Thyroid gland (tissue), 4 donors: Measurements from ENCODE around the gene KIAA1755. TPM values are rescaled to one million over a fixed set of nuclear protein-coding genes. Genes with fewer than 3 reads are reported as not detected.

Experiments used
- DNase-seq, 2 donors: peaks; one replicate each; pipeline ENCODE4 v3.0.0-alpha.2; 2019
- H3K27ac ChIP-seq, 3 donors: fragments of 200-600 bp; sonication (generic); 1 replicate in 2 of 3; 2 replicates in 1 of 3; pipeline ENCODE4 v1.5.1; 2016 to 2019; ENCODE audit warnings: mild to moderate bottlenecking in 1 of 3, moderate library complexity in 1 of 3
- H3K27me3 ChIP-seq: fragments of 200-600 bp; sonication (generic); one replicate; pipeline ENCODE4 v1.5.1; 2019
- H3K36me3 ChIP-seq, 2 donors: fragments of 200-600 bp; sonication (generic); one replicate each; pipeline ENCODE4 v1.5.1; 2016 to 2019
- H3K4me1 ChIP-seq, 2 donors: fragments of 200-600 bp; sonication (generic); one replicate each; pipeline ENCODE4 v1.5.1; 2017 to 2019
- H3K4me3 ChIP-seq, 3 donors: fragments of 200-600 bp; sonication (generic); replicated peaks in 1 of 3; 1 replicate in 2 of 3; 2 replicates in 1 of 3; pipeline ENCODE4 v1.5.1; 2016; ENCODE audit warnings: mild to moderate bottlenecking in 1 of 3
- H3K9me3 ChIP-seq: fragments of 200-600 bp; sonication (generic); one replicate; pipeline ENCODE4 v1.5.1; 2017
- CTCF ChIP-seq, 6 experiments: fragments of 200-600 bp in 3 of 6; fragments of 450-650 bp in 3 of 6; sonication (generic) in 3 of 6; IDR thresholded peaks; one replicate each; pipeline ENCODE4 v1.5.1; 2016 to 2019; ENCODE audit warnings: antibody characterized with exemption in 6 of 6, mild to moderate bottlenecking in 2 of 6, inconsistent platforms in 1 of 6, moderate library complexity in 1 of 6
- POLR2A ChIP-seq, 2 donors: fragments of 450-650 bp; IDR thresholded peaks; one replicate each; pipeline ENCODE4 v1.6.1; 2017; ENCODE audit warnings: antibody characterized with exemption in 2 of 2, mild to moderate bottlenecking in 2 of 2, moderate library complexity in 1 of 2
- WGBS, 2 donors: methylation state at CpG; one replicate each; pipeline ENCODE4 v1.1.5; 2017; 5-methylcytosine and 5-hydroxymethylcytosine counted together
- intact Hi-C: fragments of 100-400 bp; cut with DNase I; formaldehyde crosslinking; loops from one replicate; pipeline ENCODE4 v1.15.1; 2023
- total RNA-seq, 4 donors: library from RNA; depleted of rRNA; stranded (reverse); fragments of >200 nt; gene quantifications; one replicate each; pipeline ENCODE4 v1.2.3, GENCODE V29; 2016

Gene KIAA1755
- total RNA-seq, 4 donors from 2014 or later = 1.0 to 5.5 (median 1.7) TPM

GRCh38 chr20:38228436-38228835 is 32.1 kb downstream of the KIAA1755 start:
- Histone ChIP-seq H3K9me3 (no peaks in the 10 kb centered on the region), H3K27me3 (no peaks in the 10 kb centered on the region), H3K4me1 (no peaks in the 10 kb centered on the region), H3K27ac (no peak overlapping the region), H3K36me3 (no peaks in the 10 kb centered on the region), H3K4me3 (no peak overlapping the region)
- intact Hi-C loops = loop anchor here (5.0 kb wide), 1 partner anchor 666 kb away; no protein-coding TSS in a partner anchor
- no peak for DNase-seq
- TF ChIP-seq CTCF (IDR thresholded peaks at IDR 0.05) (no peak), POLR2A (IDR thresholded peaks at IDR 0.05) (no peak)
- 60 to 72% methylated on average over 2 of the region's 2 CpGs for WGBS, 2 donors

GRCh38 chr20:38227420-38228360 is 32.8 kb downstream of the KIAA1755 start:
- Histone ChIP-seq H3K9me3 (no peaks in the 10 kb centered on the region), H3K36me3 (no peaks in the 10 kb centered on the region), H3K4me3 (no peak overlapping the region), H3K27me3 (no peaks in the 10 kb centered on the region), H3K27ac (no peak overlapping the region), H3K4me1 (no peaks in the 10 kb centered on the region)
- TF ChIP-seq CTCF (IDR thresholded peaks at IDR 0.05) (no peak), POLR2A (IDR thresholded peaks at IDR 0.05) (no peak)
- DNase-seq = no peak
- 78 to 94% methylated on average over 6 to 8 of the region's 11 CpGs for WGBS, 2 donors
- intact Hi-C loops = loop anchor here (5.0 kb wide), 1 partner anchor 665 kb away; no protein-coding TSS in a partner anchor

GRCh38 chr20:38226553-38226952 is 34.0 kb downstream of the KIAA1755 start:
- TF ChIP-seq CTCF (IDR thresholded peaks at IDR 0.05) (no peak), POLR2A (IDR thresholded peaks at IDR 0.05) (no peak)
- intact Hi-C loops = loop anchor here (5.0 kb wide), 1 partner anchor 664 kb away; no protein-coding TSS in a partner anchor
- Histone ChIP-seq H3K27me3 (no peaks in the 10 kb centered on the region), H3K4me3 (no peak overlapping the region), H3K9me3 (no peaks in the 10 kb centered on the region), H3K27ac (no peak overlapping the region), H3K4me1 (no peaks in the 10 kb centered on the region), H3K36me3 (no peaks in the 10 kb centered on the region)
- 72% methylated on average over 6 of the region's 6 CpGs for WGBS, 2 donors
- DNase-seq = no peak

- Histone ChIP-seq H3K27ac (no peak overlapping the region), H3K36me3 (no peaks in the 10 kb centered on the region), H3K27me3 (no peaks in the 10 kb centered on the region), H3K9me3 (no peaks in the 10 kb centered on the region), H3K4me3 (no peak overlapping the region), H3K4me1 (peaks cover 0 to 3% of the 10 kb centered on the region in 2 donors)
- TF ChIP-seq CTCF (IDR thresholded peaks at IDR 0.05) (no peak), POLR2A (IDR thresholded peaks at IDR 0.05) (no peak)
- intact Hi-C loops = loop anchor here (5.0 kb wide), 1 partner anchor 664 kb away; no protein-coding TSS in a partner anchor
- 49 to 63% methylated on average over 2 of the region's 2 CpGs for WGBS, 2 donors
- DNase-seq = no peak
These were observed 34.7 kb downstream of the KIAA1755 start for GRCh38 chr20:38225900-38226263.
